IMR-90 (cell line): ENCODE results near the gene HTR1E. TPM values are rescaled to one million over a fixed set of nuclear protein-coding genes. Genes with fewer than 3 reads are reported as not detected.

Experiments
- ATAC-seq: fragments of 200-7000 bp; cut with Tn5 transposase; 2 replicates; pipeline ENCODE4 v1.9.1; 2020; ENCODE audit warnings: low read depth, mild to moderate bottlenecking, moderate library complexity
- BruUV-seq: library from RNA; stranded (reverse); fragments of 400-500 nt; replicated peaks from 2 replicates; lab custom pipeline; 2021; lab: Mats Ljungman, UMichigan
- CTCF ChIA-PET: fragments of 300-600 bp; formaldehyde crosslinking; extraction: SDS; loops from one replicate; lab custom pipeline; 2021; ENCODE audit warnings: antibody characterized with exemption; lab: Yijun Ruan, JAX
- POLR2A ChIA-PET: fragments of 300-600 bp; sonication (Branson Sonifier 250); formaldehyde crosslinking; loops from one replicate; lab custom pipeline; 2022; ENCODE audit warnings: antibody characterized with exemption; ENCODE audit not compliant: unreplicated experiment; lab: Charles Lee
- DNase-seq: peaks from one replicate; pipeline ENCODE4 v3.0.0; 2013
- H2AFZ ChIP-seq: replicated peaks from 2 replicates; pipeline ENCODE3; 2013; ENCODE audit warnings: low read length, mild to moderate bottlenecking; ENCODE audit not compliant: poor library complexity
- H2AK5ac ChIP-seq: 2 replicates; pipeline ENCODE4 v1.6.1; 2013; ENCODE audit warnings: low read depth, low read length, inconsistent platforms
- H2AK9ac ChIP-seq: replicated peaks from 2 replicates; pipeline ENCODE3; 2013; ENCODE audit warnings: mild to moderate bottlenecking, low read depth, low read length, moderate library complexity; ENCODE audit not compliant: poor library complexity
- H2BK120ac ChIP-seq: 2 replicates; pipeline ENCODE4 v1.6.1; 2013; ENCODE audit warnings: low read depth, low read length, inconsistent platforms
- H2BK15ac ChIP-seq: 3 replicates; pipeline ENCODE4 v1.6.1; 2013; ENCODE audit warnings: low read depth, low read length, inconsistent platforms
- H2BK20ac ChIP-seq: 2 replicates; pipeline ENCODE4 v1.6.1; 2013; ENCODE audit warnings: low read depth, mild to moderate bottlenecking, inconsistent platforms, low read length, moderate library complexity
- H2BK5ac ChIP-seq: 2 replicates; pipeline ENCODE4 v1.6.1; 2013; ENCODE audit warnings: mild to moderate bottlenecking, low read depth, low read length, inconsistent platforms; ENCODE audit not compliant: poor library complexity, severe bottlenecking
- H3K14ac ChIP-seq: replicated peaks from 2 replicates; pipeline ENCODE4 v1.6.1; 2013; ENCODE audit warnings: low read depth, low read length, inconsistent platforms
- H3K18ac ChIP-seq: 2 replicates; pipeline ENCODE4 v1.6.1; 2013; ENCODE audit warnings: low read depth, low read length, control low read depth
- H3K23ac ChIP-seq: 2 replicates; pipeline ENCODE4 v1.6.1; 2013; ENCODE audit warnings: low read depth, low read length, inconsistent platforms
- H3K27ac ChIP-seq: 2 replicates; pipeline ENCODE4 v1.5.1; 2013; ENCODE audit warnings: mild to moderate bottlenecking, control low read depth, low read length; ENCODE audit not compliant: insufficient read depth
- H3K27me3 ChIP-seq: 2 replicates; pipeline ENCODE4 v1.6.1; 2013; ENCODE audit warnings: low read length; ENCODE audit not compliant: control insufficient read depth, insufficient read depth
- H3K36me3 ChIP-seq: 2 replicates; pipeline ENCODE4 v1.6.1; 2013; ENCODE audit warnings: low read length, mixed read lengths; ENCODE audit not compliant: control insufficient read depth, insufficient read depth
- H3K4ac ChIP-seq: 2 replicates; pipeline ENCODE4 v1.6.1; 2013; ENCODE audit warnings: low read depth, low read length, inconsistent platforms
- H3K4me1 ChIP-seq: 2 replicates; pipeline ENCODE4 v1.6.1; 2013; ENCODE audit warnings: low read length, mixed read lengths; ENCODE audit not compliant: control insufficient read depth, insufficient read depth
- H3K4me2 ChIP-seq: 2 replicates; pipeline ENCODE4 v1.6.1; 2013; ENCODE audit warnings: low read depth, mild to moderate bottlenecking, control low read depth, low read length, moderate library complexity
- H3K4me3 ChIP-seq: 2 replicates; pipeline ENCODE4 v1.5.1; 2013; ENCODE audit warnings: low read depth, mild to moderate bottlenecking, control low read depth, low read length, moderate library complexity; ENCODE audit not compliant: insufficient read depth
- H3K56ac ChIP-seq: 2 replicates; pipeline ENCODE4 v1.6.1; 2013; ENCODE audit warnings: low read length, inconsistent platforms; ENCODE audit not compliant: insufficient read depth; ENCODE audit errors: extremely low read depth
- H3K79me1 ChIP-seq, 2 experiments: 2 replicates each; pipeline ENCODE4 v1.6.1; 2013; ENCODE audit warnings: low read length in 2 of 2, inconsistent platforms in 1 of 2, low read depth in 1 of 2
- H3K9ac ChIP-seq: 2 replicates; pipeline ENCODE4 v1.6.1; 2013; ENCODE audit warnings: low read depth, low read length, control low read depth
- H3K9me1 ChIP-seq: 2 replicates; pipeline ENCODE4 v1.6.1; 2013; ENCODE audit warnings: low read length, inconsistent platforms; ENCODE audit not compliant: insufficient read depth
- H3K9me3 ChIP-seq: 2 replicates; pipeline ENCODE4 v1.6.1; 2013; ENCODE audit warnings: low read length; ENCODE audit not compliant: control insufficient read depth, insufficient read depth
- H4K20me1 ChIP-seq: 2 replicates; pipeline ENCODE4 v1.6.1; 2013; ENCODE audit warnings: low read length, inconsistent platforms; ENCODE audit not compliant: insufficient read depth
- H4K5ac ChIP-seq: 2 replicates; pipeline ENCODE4 v1.6.1; 2013; ENCODE audit warnings: mild to moderate bottlenecking, low read depth, low read length, control low read depth
- H4K8ac ChIP-seq, 2 experiments: 2 replicates each; pipeline ENCODE4 v1.6.1; 2013; ENCODE audit warnings: low read depth in 2 of 2, low read length in 2 of 2, control low read depth in 1 of 2, inconsistent platforms in 1 of 2
- H4K91ac ChIP-seq: 2 replicates; pipeline ENCODE4 v1.6.1; 2013; ENCODE audit warnings: low read depth, low read length, inconsistent platforms; ENCODE audit not compliant: insufficient read depth
- BHLHE40 ChIP-seq: fragments of 150-350 bp; IDR thresholded peaks from 2 replicates; pipeline ENCODE4 v1.6.1; 2016; ENCODE audit warnings: mild to moderate bottlenecking, low read depth, low read length
- CEBPB ChIP-seq: IDR thresholded peaks from 2 replicates; pipeline ENCODE4 v1.6.1; 2012; ENCODE audit warnings: low read depth, low read length, improper control_type of control experiment
- CTCF ChIP-seq: conservative IDR thresholded peaks from 2 replicates; pipeline ENCODE4 v1.5.1; 2012; ENCODE audit warnings: mild to moderate bottlenecking, low read depth, low read length, improper control_type of control experiment
- ELK1 ChIP-seq: fragments of 150-350 bp; IDR thresholded peaks from 2 replicates; pipeline ENCODE4 v1.6.1; 2016; ENCODE audit warnings: low read depth, mild to moderate bottlenecking, low read length, moderate library complexity, borderline replicate concordance
- MAFK ChIP-seq: IDR thresholded peaks from 2 replicates; pipeline ENCODE4 v1.6.1; 2012; ENCODE audit warnings: low read depth, low read length, improper control_type of control experiment
- MAZ ChIP-seq: IDR thresholded peaks from 2 replicates; pipeline ENCODE4 v1.6.1; 2012; ENCODE audit warnings: low read depth, mild to moderate bottlenecking, low read length, improper control_type of control experiment, moderate library complexity, borderline replicate concordance
- MXI1 ChIP-seq: IDR thresholded peaks from 2 replicates; pipeline ENCODE4 v1.6.1; 2012; ENCODE audit warnings: low read depth, mild to moderate bottlenecking, low read length, moderate library complexity, borderline replicate concordance
- NFE2L2 ChIP-seq: fragments of 150-350 bp; IDR thresholded peaks from 2 replicates; pipeline ENCODE4 v1.6.1; 2016; ENCODE audit warnings: low read depth, mild to moderate bottlenecking, low read length
- POLR2A ChIP-seq: IDR thresholded peaks from 2 replicates; pipeline ENCODE4 v1.6.1; 2012; ENCODE audit warnings: mild to moderate bottlenecking, low read depth, low read length
- RAD21 ChIP-seq: IDR thresholded peaks from 2 replicates; pipeline ENCODE4 v1.6.1; 2012; ENCODE audit warnings: low read length, improper control_type of control experiment
- RCOR1 ChIP-seq: IDR thresholded peaks from 2 replicates; pipeline ENCODE4 v1.6.1; 2012; ENCODE audit warnings: mild to moderate bottlenecking, low read length, improper control_type of control experiment; ENCODE audit not compliant: insufficient replicate concordance
- RFX5 ChIP-seq: IDR thresholded peaks from 2 replicates; pipeline ENCODE4 v1.8.0; 2012; ENCODE audit warnings: low read depth, mild to moderate bottlenecking, low read length, moderate library complexity
- SMC3 ChIP-seq: fragments of 150-350 bp; IDR thresholded peaks from 2 replicates; pipeline ENCODE4 v1.6.1; 2016; ENCODE audit warnings: low read depth, mild to moderate bottlenecking, antibody characterized with exemption, low read length, moderate library complexity
- USF2 ChIP-seq: fragments of 150-350 bp; IDR thresholded peaks from 2 replicates; pipeline ENCODE4 v1.6.1; 2017; ENCODE audit warnings: mild to moderate bottlenecking, antibody characterized with exemption, low read length, low read depth
- WGBS, 2 experiments: methylation state at CpG; one replicate each; pipeline versions ENCODE4 v1.1.5 to v1.1.7; 2013; ENCODE audit warnings: missing lambda C conversion rate in 2 of 2; ENCODE audit not compliant: insufficient read length in 1 of 2; ENCODE audit errors: extremely low coverage in 2 of 2; 5-methylcytosine and 5-hydroxymethylcytosine counted together
- dilution Hi-C: fragments of 300-500 bp; cut with HindIII; formaldehyde crosslinking; loops from one replicate; pipeline ENCODE4 v1.14.3; 2018; ENCODE audit warnings: low sequenced_read_pairs; ENCODE audit not compliant: unreplicated experiment
- in situ Hi-C: fragments of 300-500 bp; cut with MboI; formaldehyde crosslinking; loops from 3 replicates; pipeline ENCODE4 v1.14.3; 2019; ENCODE audit warnings: low sequenced_read_pairs, inconsistent platforms, mixed read lengths
- intact Hi-C: fragments of 100-400 bp; cut with micrococcal nuclease; formaldehyde crosslinking; loops from 2 replicates; pipeline ENCODE4 v1.10.0; 2022
- polyA plus RNA-seq, 3 experiments: library from polyadenylated mRNA; depleted of rRNA; stranded (reverse); fragments of >200 nt; gene quantifications; 2 replicates each; pipeline ENCODE4 v1.2.3, GENCODE V29; 2012; ENCODE audit warnings: low replicate concordance in 1 of 3
- total RNA-seq: library from RNA; depleted of rRNA; stranded (reverse); fragments of >200 nt; gene quantifications from 2 replicates; pipeline ENCODE4 v1.2.3, GENCODE V29; 2012

Gene HTR1E
- total and polyA plus RNA-seq, 2 of the 4 experiments (the other 2 are of a cell fraction): not detected

GRCh38 chr6:87053312-87053711 lies 116.0 kb downstream of the HTR1E start:
- DNase-seq (no peak), ATAC-seq (no peak)
- Histone ChIP-seq H2BK20ac (no peak overlapping the region), H2AK9ac (no peak overlapping the region), H3K9me1 (no peaks in the 10 kb centered on the region), H3K23ac (no peak overlapping the region), H3K9me3 (no peaks in the 10 kb centered on the region), H3K4me3 (no peak overlapping the region), H2BK15ac (no peak overlapping the region), H3K27me3 (no peaks in the 10 kb centered on the region), H3K4ac (no peak overlapping the region), H4K8ac (no peak overlapping the region), H3K4me2 (no peak overlapping the region), H2AFZ (no peak overlapping the region), H3K79me1 (no peaks in the 10 kb centered on the region), H2BK5ac (no peak overlapping the region), H3K14ac (no peak overlapping the region), H4K20me1 (no peaks in the 10 kb centered on the region), H4K91ac (no peak overlapping the region), H3K36me3 (no peaks in the 10 kb centered on the region), H2AK5ac (no peak overlapping the region), H3K56ac (no peak overlapping the region), H3K9ac (no peak overlapping the region), H4K5ac (no peak overlapping the region), H2BK120ac (no peak overlapping the region), H3K27ac (no peak overlapping the region), H3K18ac (no peak overlapping the region), H3K4me1 (no peaks in the 10 kb centered on the region)
- POLR2A ChIA-PET: no interaction called here
- in situ Hi-C loops (no loop called here), intact Hi-C loops (no loop called here), dilution Hi-C loops (no loop called here)
- no peak for TF ChIP-seq RCOR1
- TF ChIP-seq RAD21: no peak
- TF ChIP-seq ELK1: no peak
- no peak for TF ChIP-seq MAZ
- TF ChIP-seq CEBPB: no peak
- TF ChIP-seq RFX5: no peak
- TF ChIP-seq MAFK: no peak
- TF ChIP-seq BHLHE40: no peak
- no peak for TF ChIP-seq POLR2A
- TF ChIP-seq CTCF: no peak
- no peak for TF ChIP-seq USF2
- no peak for TF ChIP-seq SMC3
- no peak for TF ChIP-seq MXI1
- no peak for TF ChIP-seq NFE2L2
- no CpG with 5 or more reads among the region's 1 CpG for WGBS, 2 experiments
- BruUV-seq: no TSS peak
- CTCF ChIA-PET: no interaction called here
